K562 (cell line): ENCODE results near the gene SNX9. TPM values are rescaled to one million over a fixed set of nuclear protein-coding genes. Genes with fewer than 3 reads are reported as not detected.

Experiments
- FOXK1 ChIP-seq: sonication (generic); formaldehyde crosslinking; IDR thresholded peaks from 2 replicates; pipeline ENCODE4 v1.8.0; 2022; ENCODE audit warnings: missing genetic modification reagents, mild to moderate bottlenecking, borderline replicate concordance
- HDAC1 ChIP-seq, 2 experiments: fragments of 450-650 bp; IDR thresholded peaks; 2 replicates each; pipeline ENCODE4 v1.6.1; 2016 to 2017; ENCODE audit warnings: inconsistent platforms in 1 of 2, mild to moderate bottlenecking in 1 of 2, moderate library complexity in 1 of 2
- PHB ChIP-seq: fragments of 250-450 bp; sonication (Bioruptor Pico); IDR thresholded peaks from 2 replicates; pipeline ENCODE4 v1.5.0; 2021
- ZBTB8A ChIP-seq: fragments of 450-650 bp; IDR thresholded peaks from 2 replicates; pipeline ENCODE4 v1.6.1; 2018; ENCODE audit warnings: mild to moderate bottlenecking, moderate library complexity; ENCODE audit not compliant: partially characterized antibody
- polyA plus RNA-seq, 8 experiments: library from polyadenylated mRNA; depleted of rRNA in 4 of 8; stranded (reverse) in 5 of 8; unstranded in 3 of 8; fragments of >200 nt; fragmentation: Nextera tagmentation in 2 of 8; fragmentation: Illumina TruSeq in 1 of 8; extraction: Ambion mirVana in 2 of 8; extraction: Trizol in 1 of 8; gene quantifications; 2 replicates each; pipeline versions ENCODE4 v1.2.1 to v1.2.3, GENCODE V29; 2011 to 2014; ENCODE audit warnings: inconsistent platforms in 1 of 8, missing spikeins in 1 of 8
- total RNA-seq, 7 experiments: library from RNA; depleted of rRNA in 6 of 7; stranded (reverse); fragments of >200 nt in 6 of 7; fragmentation: Illumina TruSeq in 2 of 7; extraction: Trizol in 2 of 7; gene quantifications; 2 replicates each; pipeline versions ENCODE4 v1.2.1 to v1.2.3, GENCODE V29; 2011 to 2021; ENCODE audit warnings: low replicate concordance in 1 of 7
- TF ChIP-seq, protein P1 (sequence below): sonication (generic); formaldehyde crosslinking; IDR thresholded peaks from 2 replicates; pipeline ENCODE4 v1.8.0; 2022; ENCODE audit warnings: mild to moderate bottlenecking, missing genetic modification reagents, borderline replicate concordance
- TF ChIP-seq, protein P2 (sequence below): fragments of 250-450 bp; sonication (Bioruptor Pico); IDR thresholded peaks from 2 replicates; pipeline ENCODE4 v1.5.0; 2020; ENCODE audit warnings: mild to moderate bottlenecking, borderline replicate concordance
- TF ChIP-seq, protein P3 (sequence below): fragments of 250-450 bp; sonication (Bioruptor Pico); IDR thresholded peaks from 2 replicates; pipeline ENCODE4 v1.4.0; 2020
- TF ChIP-seq, protein P4 (sequence below): sonication (generic); formaldehyde crosslinking; IDR thresholded peaks from 2 replicates; pipeline ENCODE4 v1.4.0; 2020; ENCODE audit warnings: mild to moderate bottlenecking, missing genetic modification reagents
- TF ChIP-seq, protein P5 (sequence below): sonication (generic); formaldehyde crosslinking; IDR thresholded peaks from 2 replicates; pipeline ENCODE4 v1.8.0; 2022; ENCODE audit warnings: mild to moderate bottlenecking, missing genetic modification reagents
- TF ChIP-seq, protein P6 (sequence below), 3 experiments: fragments of 200-800 bp in 1 of 3; sonication (Bioruptor generic) in 1 of 3; sonication (generic) in 1 of 3; formaldehyde crosslinking in 1 of 3; IDR thresholded peaks; 2 replicates each; pipeline versions ENCODE4 v1.6.1 to v1.8.0; 2016 to 2022; ENCODE audit warnings: mild to moderate bottlenecking in 2 of 3, missing compliant biosample characterization in 2 of 3, missing genetic modification characterization in 2 of 3, missing genetic modification reagents in 1 of 3

SNX9 gene
- total and polyA plus RNA-seq, 9 of the 15 experiments (the other 6 are each of a cell fraction or from before 2014, with no cell fraction given) = 6.0 to 81.7 (median 57.1) TPM

DNA sequence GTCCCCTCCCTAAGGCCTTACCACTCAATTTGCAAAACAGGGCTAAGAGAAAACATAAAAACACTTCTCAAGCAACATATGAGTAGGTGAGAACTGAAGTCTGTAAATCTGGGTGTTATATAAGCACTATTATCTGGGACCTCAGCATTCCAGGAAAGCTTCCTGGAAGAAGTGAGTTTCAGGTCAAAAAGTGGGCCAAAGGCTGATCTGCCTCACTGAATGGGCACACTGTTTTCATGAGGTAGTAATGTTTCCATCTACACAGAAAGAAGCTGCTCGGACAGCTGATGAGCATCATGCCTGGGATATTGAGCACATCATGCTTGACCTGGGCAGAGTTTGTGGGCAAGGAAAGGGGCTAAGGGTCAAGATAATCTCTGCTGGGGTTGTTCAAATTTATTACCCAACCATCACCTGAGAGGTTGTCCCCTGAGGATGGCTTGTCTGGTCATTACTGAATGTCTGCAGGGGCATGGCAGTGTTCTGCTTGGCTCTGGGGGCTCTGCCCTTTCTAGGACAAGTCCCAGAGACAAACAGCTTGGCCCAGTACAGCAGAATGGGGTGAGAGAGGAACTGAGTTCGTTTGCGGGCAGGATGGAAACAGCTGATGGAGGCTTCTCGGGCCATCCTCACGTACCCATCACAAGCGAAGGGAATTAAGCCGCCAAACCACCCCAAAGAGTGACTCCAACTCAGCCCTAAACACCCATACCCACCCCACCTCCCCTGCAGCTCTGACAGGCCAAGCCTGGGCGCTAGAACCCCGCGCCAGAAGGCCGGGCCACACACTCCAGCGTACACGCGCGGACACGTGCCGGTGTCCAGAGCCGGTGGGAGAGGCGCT lies 157.5 kb downstream of the SNX9 start (continued):
- TF ChIP-seq, protein P1, sequence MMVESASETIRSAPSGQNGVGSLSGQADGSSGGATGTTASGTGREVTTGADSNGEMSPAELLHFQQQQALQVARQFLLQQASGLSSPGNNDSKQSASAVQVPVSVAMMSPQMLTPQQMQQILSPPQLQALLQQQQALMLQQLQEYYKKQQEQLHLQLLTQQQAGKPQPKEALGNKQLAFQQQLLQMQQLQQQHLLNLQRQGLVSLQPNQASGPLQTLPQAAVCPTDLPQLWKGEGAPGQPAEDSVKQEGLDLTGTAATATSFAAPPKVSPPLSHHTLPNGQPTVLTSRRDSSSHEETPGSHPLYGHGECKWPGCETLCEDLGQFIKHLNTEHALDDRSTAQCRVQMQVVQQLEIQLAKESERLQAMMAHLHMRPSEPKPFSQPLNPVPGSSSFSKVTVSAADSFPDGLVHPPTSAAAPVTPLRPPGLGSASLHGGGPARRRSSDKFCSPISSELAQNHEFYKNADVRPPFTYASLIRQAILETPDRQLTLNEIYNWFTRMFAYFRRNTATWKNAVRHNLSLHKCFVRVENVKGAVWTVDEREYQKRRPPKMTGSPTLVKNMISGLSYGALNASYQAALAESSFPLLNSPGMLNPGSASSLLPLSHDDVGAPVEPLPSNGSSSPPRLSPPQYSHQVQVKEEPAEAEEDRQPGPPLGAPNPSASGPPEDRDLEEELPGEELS (CRISPR knock-in tag) = peak; percentile 27; the same call in 1 of the 2 replicates
- TF ChIP-seq, protein P2, sequence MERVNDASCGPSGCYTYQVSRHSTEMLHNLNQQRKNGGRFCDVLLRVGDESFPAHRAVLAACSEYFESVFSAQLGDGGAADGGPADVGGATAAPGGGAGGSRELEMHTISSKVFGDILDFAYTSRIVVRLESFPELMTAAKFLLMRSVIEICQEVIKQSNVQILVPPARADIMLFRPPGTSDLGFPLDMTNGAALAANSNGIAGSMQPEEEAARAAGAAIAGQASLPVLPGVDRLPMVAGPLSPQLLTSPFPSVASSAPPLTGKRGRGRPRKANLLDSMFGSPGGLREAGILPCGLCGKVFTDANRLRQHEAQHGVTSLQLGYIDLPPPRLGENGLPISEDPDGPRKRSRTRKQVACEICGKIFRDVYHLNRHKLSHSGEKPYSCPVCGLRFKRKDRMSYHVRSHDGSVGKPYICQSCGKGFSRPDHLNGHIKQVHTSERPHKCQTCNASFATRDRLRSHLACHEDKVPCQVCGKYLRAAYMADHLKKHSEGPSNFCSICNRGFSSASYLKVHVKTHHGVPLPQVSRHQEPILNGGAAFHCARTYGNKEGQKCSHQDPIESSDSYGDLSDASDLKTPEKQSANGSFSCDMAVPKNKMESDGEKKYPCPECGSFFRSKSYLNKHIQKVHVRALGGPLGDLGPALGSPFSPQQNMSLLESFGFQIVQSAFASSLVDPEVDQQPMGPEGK = no peak
- TF ChIP-seq FOXK1 (no peak; the same call in 1 of the 2 replicates), HDAC1 (IDR thresholded peaks at IDR 0.05) (no peak), ZBTB8A (no peak), PHB (CRISPR knock-in tag) (no peak)
- TF ChIP-seq, protein P3, sequence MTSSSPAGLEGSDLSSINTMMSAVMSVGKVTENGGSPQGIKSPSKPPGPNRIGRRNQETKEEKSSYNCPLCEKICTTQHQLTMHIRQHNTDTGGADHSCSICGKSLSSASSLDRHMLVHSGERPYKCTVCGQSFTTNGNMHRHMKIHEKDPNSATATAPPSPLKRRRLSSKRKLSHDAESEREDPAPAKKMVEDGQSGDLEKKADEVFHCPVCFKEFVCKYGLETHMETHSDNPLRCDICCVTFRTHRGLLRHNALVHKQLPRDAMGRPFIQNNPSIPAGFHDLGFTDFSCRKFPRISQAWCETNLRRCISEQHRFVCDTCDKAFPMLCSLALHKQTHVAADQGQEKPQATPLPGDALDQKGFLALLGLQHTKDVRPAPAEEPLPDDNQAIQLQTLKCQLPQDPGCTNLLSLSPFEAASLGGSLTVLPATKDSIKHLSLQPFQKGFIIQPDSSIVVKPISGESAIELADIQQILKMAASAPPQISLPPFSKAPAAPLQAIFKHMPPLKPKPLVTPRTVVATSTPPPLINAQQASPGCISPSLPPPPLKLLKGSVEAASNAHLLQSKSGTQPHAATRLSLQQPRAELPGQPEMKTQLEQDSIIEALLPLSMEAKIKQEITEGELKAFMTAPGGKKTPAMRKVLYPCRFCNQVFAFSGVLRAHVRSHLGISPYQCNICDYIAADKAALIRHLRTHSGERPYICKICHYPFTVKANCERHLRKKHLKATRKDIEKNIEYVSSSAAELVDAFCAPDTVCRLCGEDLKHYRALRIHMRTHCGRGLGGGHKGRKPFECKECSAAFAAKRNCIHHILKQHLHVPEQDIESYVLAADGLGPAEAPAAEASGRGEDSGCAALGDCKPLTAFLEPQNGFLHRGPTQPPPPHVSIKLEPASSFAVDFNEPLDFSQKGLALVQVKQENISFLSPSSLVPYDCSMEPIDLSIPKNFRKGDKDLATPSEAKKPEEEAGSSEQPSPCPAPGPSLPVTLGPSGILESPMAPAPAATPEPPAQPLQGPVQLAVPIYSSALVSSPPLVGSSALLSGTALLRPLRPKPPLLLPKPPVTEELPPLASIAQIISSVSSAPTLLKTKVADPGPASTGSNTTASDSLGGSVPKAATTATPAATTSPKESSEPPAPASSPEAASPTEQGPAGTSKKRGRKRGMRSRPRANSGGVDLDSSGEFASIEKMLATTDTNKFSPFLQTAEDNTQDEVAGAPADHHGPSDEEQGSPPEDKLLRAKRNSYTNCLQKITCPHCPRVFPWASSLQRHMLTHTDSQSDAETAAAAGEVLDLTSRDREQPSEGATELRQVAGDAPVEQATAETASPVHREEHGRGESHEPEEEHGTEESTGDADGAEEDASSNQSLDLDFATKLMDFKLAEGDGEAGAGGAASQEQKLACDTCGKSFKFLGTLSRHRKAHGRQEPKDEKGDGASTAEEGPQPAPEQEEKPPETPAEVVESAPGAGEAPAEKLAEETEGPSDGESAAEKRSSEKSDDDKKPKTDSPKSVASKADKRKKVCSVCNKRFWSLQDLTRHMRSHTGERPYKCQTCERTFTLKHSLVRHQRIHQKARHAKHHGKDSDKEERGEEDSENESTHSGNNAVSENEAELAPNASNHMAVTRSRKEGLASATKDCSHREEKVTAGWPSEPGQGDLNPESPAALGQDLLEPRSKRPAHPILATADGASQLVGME (CRISPR knock-in tag) = 0 out of 2 replicates have a peak, but pooled peaks have one; percentile 3
- TF ChIP-seq, protein P4, sequence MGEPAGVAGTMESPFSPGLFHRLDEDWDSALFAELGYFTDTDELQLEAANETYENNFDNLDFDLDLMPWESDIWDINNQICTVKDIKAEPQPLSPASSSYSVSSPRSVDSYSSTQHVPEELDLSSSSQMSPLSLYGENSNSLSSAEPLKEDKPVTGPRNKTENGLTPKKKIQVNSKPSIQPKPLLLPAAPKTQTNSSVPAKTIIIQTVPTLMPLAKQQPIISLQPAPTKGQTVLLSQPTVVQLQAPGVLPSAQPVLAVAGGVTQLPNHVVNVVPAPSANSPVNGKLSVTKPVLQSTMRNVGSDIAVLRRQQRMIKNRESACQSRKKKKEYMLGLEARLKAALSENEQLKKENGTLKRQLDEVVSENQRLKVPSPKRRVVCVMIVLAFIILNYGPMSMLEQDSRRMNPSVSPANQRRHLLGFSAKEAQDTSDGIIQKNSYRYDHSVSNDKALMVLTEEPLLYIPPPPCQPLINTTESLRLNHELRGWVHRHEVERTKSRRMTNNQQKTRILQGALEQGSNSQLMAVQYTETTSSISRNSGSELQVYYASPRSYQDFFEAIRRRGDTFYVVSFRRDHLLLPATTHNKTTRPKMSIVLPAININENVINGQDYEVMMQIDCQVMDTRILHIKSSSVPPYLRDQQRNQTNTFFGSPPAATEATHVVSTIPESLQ = no peak
- TF ChIP-seq, protein P5, sequence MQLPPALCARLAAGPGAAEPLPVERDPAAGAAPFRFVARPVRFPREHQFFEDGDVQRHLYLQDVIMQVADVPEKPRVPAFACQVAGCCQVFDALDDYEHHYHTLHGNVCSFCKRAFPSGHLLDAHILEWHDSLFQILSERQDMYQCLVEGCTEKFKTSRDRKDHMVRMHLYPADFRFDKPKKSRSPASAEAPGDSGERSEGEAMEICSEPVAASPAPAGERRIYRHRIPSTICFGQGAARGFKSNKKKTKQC = no peak
- TF ChIP-seq, protein P6, sequence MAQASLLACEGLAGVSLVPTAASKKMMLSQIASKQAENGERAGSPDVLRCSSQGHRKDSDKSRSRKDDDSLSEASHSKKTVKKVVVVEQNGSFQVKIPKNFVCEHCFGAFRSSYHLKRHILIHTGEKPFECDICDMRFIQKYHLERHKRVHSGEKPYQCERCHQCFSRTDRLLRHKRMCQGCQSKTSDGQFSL (CRISPR knock-in tag; IDR thresholded peaks at IDR 0.05) = peak; percentile 44; the same call in 1 of the 2 replicates
- TF ChIP-seq, protein P6 (tag; IDR thresholded peaks at IDR 0.05) = no peak
